Stomach smooth muscle (tissue), 2 donors: ENCODE data around the gene GRAMD1C.
"Not testable (repeated sequence)": the region's sequence is repeated elsewhere in the genome, so short reads cannot be mapped to it uniquely, and the experiment has no call there.

ENCODE experiments used
- H3K27ac ChIP-seq: one replicate; pipeline ENCODE4 v1.7.0; 2013; ENCODE audit warnings: mild to moderate bottlenecking, low read length, inconsistent platforms
- H3K27me3 ChIP-seq, 2 donors: one replicate each; pipeline ENCODE4 v1.7.0; 2013; ENCODE audit warnings: low read length in 2 of 2; ENCODE audit not compliant: insufficient read depth in 2 of 2, control insufficient read depth in 1 of 2
- H3K36me3 ChIP-seq, 2 donors: one replicate each; pipeline ENCODE4 v1.7.0; 2013; ENCODE audit warnings: low read length in 2 of 2; ENCODE audit not compliant: control insufficient read depth in 2 of 2, insufficient read depth in 2 of 2
- H3K4me1 ChIP-seq: one replicate; pipeline ENCODE4 v1.7.0; 2013; ENCODE audit warnings: low read length; ENCODE audit not compliant: control insufficient read depth, insufficient read depth
- H3K4me3 ChIP-seq, 2 donors: one replicate each; pipeline ENCODE4 v1.7.0; 2013; ENCODE audit warnings: low read length in 2 of 2
- H3K9ac ChIP-seq, 2 donors: one replicate each; pipeline ENCODE4 v1.7.0; 2013; ENCODE audit warnings: low read length in 2 of 2, mild to moderate bottlenecking in 1 of 2
- H3K9me3 ChIP-seq, 2 donors: one replicate each; pipeline ENCODE4 v1.7.0; 2013; ENCODE audit warnings: low read length in 2 of 2; ENCODE audit not compliant: control insufficient read depth in 2 of 2
- donor health status: healthy.
- donor health status: Pancreatic carcinoma.

GRAMD1C gene

DNA sequence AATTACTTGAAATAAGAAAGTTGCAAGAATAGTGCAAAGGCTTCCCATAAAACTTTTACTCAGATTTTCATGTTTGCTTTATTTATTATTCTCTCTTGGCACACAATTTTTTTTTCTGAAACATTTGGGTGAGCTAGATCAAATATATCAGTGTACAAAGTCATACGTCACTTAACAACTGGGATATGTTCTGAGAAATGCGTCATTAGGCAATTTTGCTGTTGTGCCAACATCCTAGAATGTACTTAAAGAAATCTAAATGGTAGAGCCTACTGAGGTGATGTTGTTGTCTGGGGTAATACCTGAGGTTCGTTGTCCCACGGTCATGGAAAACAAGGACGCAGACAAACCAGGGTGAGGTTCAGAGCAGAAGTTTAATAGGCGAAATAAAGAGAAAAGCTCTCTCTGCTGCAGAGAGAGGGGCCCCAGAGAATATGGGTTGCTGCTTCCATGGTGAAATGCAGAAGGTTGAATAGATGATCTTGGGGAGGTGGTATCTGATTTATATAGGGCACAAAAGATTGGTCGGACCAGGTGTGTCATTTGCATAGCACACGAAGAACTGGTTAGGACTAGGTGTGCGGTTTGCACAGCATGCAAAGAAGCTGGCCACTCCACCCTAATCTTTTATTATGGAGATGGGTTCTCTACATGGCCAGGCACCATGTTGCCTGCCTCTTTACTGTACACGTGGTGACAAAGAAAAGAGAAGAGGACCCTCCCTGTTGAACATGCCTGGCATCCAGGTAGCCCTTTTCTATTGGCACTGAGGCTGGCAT is 8.8 kb upstream of the GRAMD1C start:
- H3K4me3 ChIP-seq: no peak overlapping the region
- no peaks in the 10 kb centered on the region for H3K27me3 ChIP-seq
- H3K9me3 ChIP-seq: no peaks in the 10 kb centered on the region
- no peaks in the 10 kb centered on the region for H3K4me1 ChIP-seq
- H3K36me3 ChIP-seq: no peaks in the 10 kb centered on the region
- no peak overlapping the region for H3K9ac ChIP-seq
- H3K27ac ChIP-seq: no peak overlapping the region

- Histone ChIP-seq H3K27me3 (no peaks in the 10 kb centered on the region), H3K27ac (no peak overlapping the region)
These were observed 7.6 kb upstream of the GRAMD1C start for GRCh38 chr3:113831103-113831355.

DNA sequence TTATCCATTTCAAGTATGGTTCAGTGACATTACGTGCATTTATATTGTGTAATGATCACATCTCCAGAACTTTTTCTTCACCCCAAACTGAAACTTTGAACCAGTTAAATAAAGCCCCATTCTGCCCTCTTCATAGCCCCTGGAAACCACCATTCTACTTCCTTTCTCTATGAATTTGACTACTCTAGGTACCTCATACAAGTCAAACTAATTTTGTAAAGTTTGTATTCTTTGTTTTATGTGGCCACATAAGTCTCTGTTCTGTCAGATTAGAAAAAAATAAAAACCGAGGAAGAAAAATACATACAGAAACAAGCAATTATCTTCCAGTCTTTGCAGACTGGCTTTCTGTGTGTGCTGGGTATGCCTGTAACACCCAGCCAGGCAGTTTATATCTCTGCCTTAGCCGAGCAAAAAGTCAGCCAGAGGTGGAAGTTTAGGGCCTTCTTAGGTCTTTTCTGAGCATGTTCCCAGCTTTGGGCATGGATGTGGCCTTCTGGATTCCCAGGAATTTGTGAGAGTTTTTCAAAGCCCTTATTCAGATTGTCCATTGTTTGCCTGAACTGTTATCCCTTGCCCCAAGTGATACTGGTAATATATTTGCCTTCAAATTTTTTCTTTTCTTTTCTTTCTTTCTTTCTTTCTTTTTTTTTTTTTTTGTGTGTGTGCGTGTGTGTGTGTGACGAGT is 6.0 kb upstream of the GRAMD1C start:
- Histone ChIP-seq H3K4me1 (no peaks in the 10 kb centered on the region), H3K27me3 (no peaks in the 10 kb centered on the region), H3K9ac (no peak overlapping the region), H3K4me3 (no peak overlapping the region), H3K27ac (no peak overlapping the region), H3K36me3 (no peaks in the 10 kb centered on the region), H3K9me3 (no peaks in the 10 kb centered on the region)

More at GRCh38 chr3:113831103-113831355, 7.6 kb upstream of the GRAMD1C start:
- no peak overlapping the region for H3K4me3 ChIP-seq
- H3K4me1 ChIP-seq: no peaks in the 10 kb centered on the region
- H3K9me3 ChIP-seq: no peaks in the 10 kb centered on the region
- no peaks in the 10 kb centered on the region for H3K36me3 ChIP-seq
- no peak overlapping the region for H3K9ac ChIP-seq

DNA sequence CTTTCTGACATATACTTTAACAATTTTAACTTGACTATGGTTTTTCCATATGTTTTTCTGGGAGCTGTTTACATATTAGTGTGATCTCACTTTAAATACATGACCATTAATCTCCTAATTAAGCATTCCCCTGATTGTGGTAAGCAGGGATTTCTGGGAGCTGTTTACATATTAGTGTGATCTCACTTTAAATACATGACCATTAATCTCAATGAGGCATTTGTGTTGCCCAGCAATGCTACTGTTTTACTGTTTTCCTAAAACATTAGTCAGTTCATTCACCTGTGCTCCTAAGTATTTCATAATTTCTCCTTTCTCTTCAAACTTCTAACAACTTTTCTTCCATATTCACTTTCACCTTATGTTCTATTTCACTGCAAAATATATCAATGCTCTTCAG is 3.6 kb upstream of the GRAMD1C start:
- Histone ChIP-seq H3K9me3 (no peaks in the 10 kb centered on the region), H3K4me1 (peaks cover 2% of the 10 kb centered on the region), H3K27ac (no peak overlapping the region)

DNA sequence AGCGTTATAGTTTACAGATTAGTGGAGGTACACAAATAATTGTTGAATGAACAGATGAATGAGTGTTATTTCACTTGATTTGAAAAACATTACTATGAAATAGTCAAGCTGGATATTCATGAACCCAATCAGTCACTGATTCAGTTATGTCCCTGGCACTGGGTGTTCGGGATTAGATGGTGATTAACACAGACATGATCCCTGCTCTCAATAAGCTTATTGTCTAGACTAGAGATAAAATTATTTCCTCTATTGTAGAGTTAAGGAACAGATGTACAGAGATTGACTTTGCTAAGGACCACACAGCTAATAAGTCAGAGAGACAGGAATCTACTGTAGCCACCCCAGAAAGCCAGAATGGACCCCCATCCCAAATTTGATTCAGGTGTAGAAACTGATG is 963 bp downstream of the GRAMD1C start:
- no peaks in the 10 kb centered on the region for H3K27me3 ChIP-seq
- no peak overlapping the region for H3K9ac ChIP-seq
- no peaks in the 10 kb centered on the region for H3K9me3 ChIP-seq
- no peaks in the 10 kb centered on the region for H3K36me3 ChIP-seq
- H3K27ac ChIP-seq: no peak overlapping the region
- no peak overlapping the region for H3K4me3 ChIP-seq
- H3K4me1 ChIP-seq: peaks cover 2% of the 10 kb centered on the region

More for the DNA sequence above, 3.6 kb upstream of the GRAMD1C start:
- Histone ChIP-seq H3K9ac (no peak overlapping the region), H3K27me3 (no peaks in the 10 kb centered on the region), H3K36me3 (no peaks in the 10 kb centered on the region), H3K4me3 (no peak overlapping the region)

- no peak overlapping the region for H3K4me3 ChIP-seq
- no peaks in the 10 kb centered on the region for H3K27me3 ChIP-seq
- no peak overlapping the region for H3K27ac ChIP-seq
- no peaks in the 10 kb centered on the region for H3K4me1 ChIP-seq
- no peaks in the 10 kb centered on the region for H3K9me3 ChIP-seq
- no peaks in the 10 kb centered on the region for H3K36me3 ChIP-seq
- no peak overlapping the region for H3K9ac ChIP-seq
These were observed 6.1 kb downstream of the GRAMD1C start for GRCh38 chr3:113844622-113845222.

- Histone ChIP-seq H3K9me3 (no peaks in the 10 kb centered on the region), H3K9ac (no peak overlapping the region), H3K36me3 (no peaks in the 10 kb centered on the region), H3K27ac (no peak overlapping the region), H3K27me3 (no peaks in the 10 kb centered on the region), H3K4me1 (no peaks in the 10 kb centered on the region), H3K4me3 (no peak overlapping the region)
These were observed 8.7 kb downstream of the GRAMD1C start for GRCh38 chr3:113847247-113847646.

GRCh38 chr3:113847664-113848461 is 9.3 kb downstream of the GRAMD1C start:
- no peaks in the 10 kb centered on the region for H3K36me3 ChIP-seq
- no peaks in the 10 kb centered on the region for H3K4me1 ChIP-seq
- no peaks in the 10 kb centered on the region for H3K27me3 ChIP-seq
- no peak overlapping the region for H3K27ac ChIP-seq
- no peak overlapping the region for H3K4me3 ChIP-seq
- H3K9ac ChIP-seq: no peak overlapping the region
- no peaks in the 10 kb centered on the region for H3K9me3 ChIP-seq

GRCh38 chr3:113849071-113849470 is 10.5 kb downstream of the GRAMD1C start:
- not testable (repeated sequence) for H3K4me1 ChIP-seq, H3K4me3 ChIP-seq, H3K27ac ChIP-seq, H3K36me3 ChIP-seq, H3K27me3 ChIP-seq, H3K9ac ChIP-seq, H3K9me3 ChIP-seq

DNA sequence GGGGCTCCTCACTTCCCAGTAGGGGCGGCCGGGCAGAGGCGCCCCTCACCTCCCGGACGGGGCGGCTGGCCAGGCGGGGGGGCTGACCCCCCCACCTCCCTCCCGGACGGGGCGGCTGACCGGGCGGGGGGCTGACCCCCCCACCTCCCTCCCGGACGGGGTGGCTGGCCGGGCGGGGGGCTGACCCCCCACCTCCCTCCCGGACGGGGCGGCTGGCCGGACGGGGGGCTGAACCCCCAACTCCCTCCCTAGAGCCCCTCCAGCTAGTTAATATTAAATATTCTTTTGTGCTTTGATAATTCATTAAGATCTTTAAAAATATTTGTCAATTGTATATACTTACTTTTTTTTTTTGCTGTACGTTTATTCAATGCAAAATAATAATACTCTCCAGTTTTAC is 11.3 kb downstream of the GRAMD1C start:
- H3K9me3 ChIP-seq, H3K9ac ChIP-seq, H3K27me3 ChIP-seq, H3K36me3 ChIP-seq, H3K27ac ChIP-seq, H3K4me3 ChIP-seq, H3K4me1 ChIP-seq: not testable (repeated sequence)
